Activated gamma-delta T cell treated with Interleukin-2 at 50 U/mL for 16 hours (primary cell): ENCODE measurements around the gene PTPN22.

Source experiments
- DNase-seq: peaks from one replicate; pipeline ENCODE4 v3.0.0-alpha.2; 2020

The PTPN22 gene

GRCh38 chr1:113846391-113847035 lies 25.0 kb downstream of the PTPN22 start:
- DNase-seq: no peak

GRCh38 chr1:113836534-113836933 lies 35.0 kb downstream of the PTPN22 start:
- no peak for DNase-seq

GRCh38 chr1:113835686-113836290 lies 35.7 kb downstream of the PTPN22 start:
- peak; percentile 22 for DNase-seq

GRCh38 chr1:113834716-113835115 lies 36.8 kb downstream of the PTPN22 start:
- no peak for DNase-seq

- no peak for DNase-seq
Observed at GRCh38 chr1:113830039-113830438, 41.5 kb downstream of the PTPN22 start.

- DNase-seq: no peak
Observed at GRCh38 chr1:113821916-113822315, 49.6 kb downstream of the PTPN22 start.

GRCh38 chr1:113818578-113818977 lies 52.9 kb downstream of the PTPN22 start:
- no peak for DNase-seq

- DNase-seq: no peak
Observed at GRCh38 chr1:113813218-113813617, 58.3 kb downstream of the PTPN22 start.

GRCh38 chr1:113812661-113813135 lies 58.8 kb downstream of the PTPN22 start:
- no peak for DNase-seq

GRCh38 chr1:113811888-113812660 lies 59.4 kb downstream of the PTPN22 start, which contains the start of gene RSBN1:
TSS of gene RSBN1 (minus strand) at chr1:113812476. CDS start at chr1:113812412, 64 bp downstream.
- peak; percentile 98 for DNase-seq

- DNase-seq: peak; percentile 7
Observed at GRCh38 chr1:113811156-113811887, 60.2 kb downstream of the PTPN22 start.

- no peak for DNase-seq
Observed at GRCh38 chr1:113809670-113810602, 61.6 kb downstream of the PTPN22 start.

GRCh38 chr1:113808450-113809195 lies 62.9 kb downstream of the PTPN22 start:
- DNase-seq: no peak

- no peak for DNase-seq
Observed at GRCh38 chr1:113805639-113806038, 65.9 kb downstream of the PTPN22 start.

- DNase-seq: no peak
Observed at GRCh38 chr1:113805256-113805531, 66.3 kb downstream of the PTPN22 start.

GRCh38 chr1:113804421-113805255 lies 66.9 kb downstream of the PTPN22 start:
- no peak for DNase-seq

- DNase-seq: no peak
Observed at GRCh38 chr1:113802367-113803007, 69.0 kb downstream of the PTPN22 start.

GRCh38 chr1:113800487-113800886 lies 71.0 kb downstream of the PTPN22 start:
- DNase-seq: no peak

- no peak for DNase-seq
Observed at GRCh38 chr1:113797472-113797871, 74.0 kb downstream of the PTPN22 start.
